Measurements from ENCODE around the gene ASXL3.

Gene ASXL3

DNA sequence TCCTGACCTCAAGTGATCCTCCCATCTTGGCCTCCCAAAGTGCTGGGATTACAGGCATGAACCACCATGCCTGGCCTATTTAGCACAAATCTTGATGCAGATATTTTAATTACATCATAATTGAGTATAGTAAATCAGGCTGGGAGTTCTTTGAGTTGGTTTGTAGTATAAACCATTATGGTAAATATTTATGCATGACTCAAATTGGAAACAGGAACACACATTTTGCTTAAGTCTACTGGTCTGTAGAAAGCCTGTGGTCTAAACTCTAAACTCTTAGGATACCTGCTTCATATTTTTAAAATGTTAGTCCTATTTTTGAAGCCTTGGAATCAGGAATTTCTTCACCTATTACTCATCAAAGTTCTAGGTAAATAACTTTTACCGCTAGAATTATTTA is 16.8 kb downstream of the ASXL3 start:
- DNase-seq (ENCODE audit: low read depth) = no peak
- no peak overlapping the region for H3K4me3 ChIP-seq (ENCODE audit: low read depth, low read length)
- no peak for TF ChIP-seq CTCF (IDR thresholded peaks at IDR 0.05; ENCODE audit: low read depth, low read length, missing control alignments)

DNA sequence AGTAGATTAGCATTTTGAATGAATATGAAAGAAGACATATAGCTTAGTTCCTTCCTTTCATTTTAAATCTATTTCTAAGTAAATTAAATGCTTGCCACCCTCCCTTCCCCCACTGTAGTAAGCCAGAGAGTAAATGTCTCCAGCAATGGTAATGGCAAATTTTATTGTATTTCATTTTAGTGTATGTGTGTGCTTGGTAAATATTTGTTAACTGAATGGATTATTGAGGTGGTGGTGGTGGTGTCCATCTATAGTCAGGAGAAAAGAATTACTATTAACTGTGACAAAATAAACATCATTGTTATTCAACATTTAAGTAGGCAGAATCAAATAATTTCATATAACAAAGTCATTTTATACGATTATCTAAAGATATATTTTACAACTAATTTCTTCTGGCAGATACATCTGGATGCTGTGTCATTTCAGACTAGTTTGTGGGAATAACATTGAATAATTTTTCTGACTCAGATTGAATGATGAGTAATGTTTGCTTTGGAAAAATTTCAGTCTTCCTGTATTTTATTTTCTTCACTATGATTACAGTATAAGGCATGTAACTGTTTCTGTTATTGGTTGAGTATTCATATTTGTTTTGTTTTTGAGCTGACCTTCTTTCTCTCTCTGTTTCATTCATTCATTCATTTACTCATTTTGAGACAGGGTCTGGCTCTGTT is 18.3 kb downstream of the ASXL3 start:
- no peak for TF ChIP-seq CTCF (IDR thresholded peaks at IDR 0.05; ENCODE audit: low read depth, low read length, missing control alignments)
- no peak for DNase-seq (ENCODE audit: low read depth)

DNA sequence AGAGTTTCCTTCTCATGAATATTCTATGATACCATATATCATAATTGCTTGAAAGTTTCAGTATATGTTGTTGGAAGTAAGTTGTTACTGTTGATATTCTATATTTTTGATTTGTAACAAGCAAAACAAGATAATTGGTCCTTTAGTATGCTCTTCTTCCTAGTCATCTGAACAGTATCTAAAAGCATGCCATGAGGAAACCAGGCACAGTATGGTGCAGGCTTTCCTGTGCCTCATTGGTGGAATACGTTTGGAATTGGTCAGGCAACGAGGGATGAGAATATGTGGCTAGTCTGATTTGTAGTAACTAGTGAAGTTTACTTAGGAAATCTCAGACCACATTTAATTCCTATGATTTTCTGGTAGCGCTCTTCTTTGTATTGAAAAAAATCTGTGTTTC is 22.8 kb downstream of the ASXL3 start:
- H3K4me3 ChIP-seq (ENCODE audit: low read depth, low read length) = no peak overlapping the region
- no peak for DNase-seq (ENCODE audit: low read depth)
- TF ChIP-seq CTCF (IDR thresholded peaks at IDR 0.05; ENCODE audit: low read depth, low read length, missing control alignments) = no peak

More for the DNA sequence above, 18.3 kb downstream of the ASXL3 start:
- no peak overlapping the region for H3K4me3 ChIP-seq (ENCODE audit: low read depth, low read length)

GRCh38 chr18:33603454-33603853 is 25.4 kb downstream of the ASXL3 start:
- no peak for DNase-seq (ENCODE audit: low read depth)
- H3K4me3 ChIP-seq (ENCODE audit: low read depth, low read length) = no peak overlapping the region
- TF ChIP-seq CTCF (IDR thresholded peaks at IDR 0.05; ENCODE audit: low read depth, low read length, missing control alignments) = no peak

DNA sequence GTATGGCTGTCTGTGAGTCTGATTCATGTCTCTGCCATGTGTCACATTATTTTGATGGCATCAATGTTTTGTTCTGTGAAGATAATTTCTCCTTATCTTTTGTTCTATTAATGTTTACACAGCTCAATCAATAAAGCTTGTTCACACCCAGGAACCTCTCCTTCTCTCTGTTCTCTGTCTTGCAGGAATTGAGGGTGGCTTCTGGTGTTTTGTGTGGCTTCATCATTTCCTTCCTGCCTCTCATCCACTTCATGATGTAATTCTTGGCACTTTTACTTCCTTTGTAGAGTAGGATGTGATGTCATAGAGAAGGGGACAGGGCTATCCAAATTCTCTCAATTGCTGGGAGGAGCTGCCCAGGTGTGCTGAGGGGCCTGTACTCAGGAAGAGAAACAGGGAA is 27.2 kb downstream of the ASXL3 start:
- no peak for DNase-seq (ENCODE audit: low read depth)
- TF ChIP-seq CTCF (IDR thresholded peaks at IDR 0.05; ENCODE audit: low read depth, low read length, missing control alignments) = no peak
- no peak overlapping the region for H3K4me3 ChIP-seq (ENCODE audit: low read depth, low read length)

DNA sequence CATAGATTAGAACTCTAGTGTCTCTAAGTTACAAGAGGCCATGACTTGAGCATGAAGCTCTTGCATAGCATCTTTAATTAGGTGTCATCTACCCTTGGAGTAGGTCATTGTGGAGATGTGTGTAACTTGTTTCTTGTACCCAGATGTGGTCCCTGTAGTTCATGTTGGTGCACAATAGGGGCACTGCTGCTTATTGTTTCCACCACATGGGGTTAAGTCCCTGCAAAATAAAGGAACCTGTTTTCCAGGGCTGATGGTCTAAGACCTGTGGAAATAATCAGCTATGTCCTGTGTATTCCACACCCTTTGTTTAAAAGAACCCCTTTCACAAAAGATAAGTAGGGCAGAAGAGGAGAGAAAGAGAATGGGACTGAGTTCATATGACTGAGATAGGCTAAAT is 28.6 kb downstream of the ASXL3 start:
- no peak for DNase-seq (ENCODE audit: low read depth)
- H3K4me3 ChIP-seq (ENCODE audit: low read depth, low read length) = no peak overlapping the region
- TF ChIP-seq CTCF (IDR thresholded peaks at IDR 0.05; ENCODE audit: low read depth, low read length, missing control alignments) = peak; percentile 3

- H3K4me3 ChIP-seq (ENCODE audit: low read depth, low read length) = no peak overlapping the region
- no peak for TF ChIP-seq CTCF (IDR thresholded peaks at IDR 0.05; ENCODE audit: low read depth, low read length, missing control alignments)
- no peak for DNase-seq (ENCODE audit: low read depth)
Observed at GRCh38 chr18:33611525-33612135, 33.6 kb downstream of the ASXL3 start.

All from GM12864 (cell line).